Testis (tissue), 2 donors: Measurements from ENCODE around the gene PDP2.

Source experiments
- POLR2A ChIP-seq: fragments of 450-650 bp; IDR thresholded peaks from one replicate; pipeline ENCODE4 v1.6.1; 2017; ENCODE audit warnings: antibody characterized with exemption, mild to moderate bottlenecking, moderate library complexity
- TF ChIP-seq, protein P1 (sequence below), 3 experiments: fragments of 450-650 bp in 2 of 3; fragments of 200-600 bp in 1 of 3; sonication (generic) in 1 of 3; IDR thresholded peaks; one replicate each; pipeline ENCODE4 v1.5.1; 2016 to 2019; ENCODE audit warnings: antibody characterized with exemption in 3 of 3, mild to moderate bottlenecking in 2 of 3, moderate library complexity in 1 of 3

DNA sequence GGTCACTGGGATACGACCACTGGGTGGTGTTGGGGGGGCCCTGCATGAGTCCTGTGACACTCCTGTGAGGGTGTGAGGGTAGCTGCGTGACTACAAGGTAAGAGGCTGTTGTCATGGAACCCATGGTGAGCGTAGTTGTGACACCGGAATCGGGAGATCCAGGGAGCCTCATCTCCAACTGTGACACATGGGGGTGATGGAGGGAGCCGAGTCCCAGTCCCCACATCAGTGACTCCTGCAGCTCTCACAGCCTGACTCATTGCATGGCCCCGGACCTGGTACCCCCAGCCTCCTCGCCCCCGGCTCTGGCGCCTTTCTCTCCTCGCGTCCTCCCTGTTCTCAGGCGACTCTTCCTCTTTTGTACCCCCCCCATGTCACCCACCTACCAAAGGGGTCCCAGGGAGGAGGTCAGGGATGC lies 24.1 kb downstream of the PDP2 start:
- TF ChIP-seq, protein P1, sequence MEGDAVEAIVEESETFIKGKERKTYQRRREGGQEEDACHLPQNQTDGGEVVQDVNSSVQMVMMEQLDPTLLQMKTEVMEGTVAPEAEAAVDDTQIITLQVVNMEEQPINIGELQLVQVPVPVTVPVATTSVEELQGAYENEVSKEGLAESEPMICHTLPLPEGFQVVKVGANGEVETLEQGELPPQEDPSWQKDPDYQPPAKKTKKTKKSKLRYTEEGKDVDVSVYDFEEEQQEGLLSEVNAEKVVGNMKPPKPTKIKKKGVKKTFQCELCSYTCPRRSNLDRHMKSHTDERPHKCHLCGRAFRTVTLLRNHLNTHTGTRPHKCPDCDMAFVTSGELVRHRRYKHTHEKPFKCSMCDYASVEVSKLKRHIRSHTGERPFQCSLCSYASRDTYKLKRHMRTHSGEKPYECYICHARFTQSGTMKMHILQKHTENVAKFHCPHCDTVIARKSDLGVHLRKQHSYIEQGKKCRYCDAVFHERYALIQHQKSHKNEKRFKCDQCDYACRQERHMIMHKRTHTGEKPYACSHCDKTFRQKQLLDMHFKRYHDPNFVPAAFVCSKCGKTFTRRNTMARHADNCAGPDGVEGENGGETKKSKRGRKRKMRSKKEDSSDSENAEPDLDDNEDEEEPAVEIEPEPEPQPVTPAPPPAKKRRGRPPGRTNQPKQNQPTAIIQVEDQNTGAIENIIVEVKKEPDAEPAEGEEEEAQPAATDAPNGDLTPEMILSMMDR (IDR thresholded peaks at IDR 0.05), result no peak
- TF ChIP-seq POLR2A, result no peak
